Activated CD4-positive, alpha-beta T cell treated with anti-CD3 and anti-CD28 coated beads, Interleukin-2, amount 10 ng/mL, durations not matched to agents 7 days and 5 days (primary cell): ENCODE data around the gene ARHGAP33. TPM values are rescaled to one million over a fixed set of nuclear protein-coding genes. Genes with fewer than 3 reads are reported as not detected.
A peak's percentile ranks its signal among the peaks of the same experiment; 100 is the strongest.

Source experiments
- CTCF ChIA-PET: fragments of 350-600 bp; sonication (Branson Sonifier 250); formaldehyde crosslinking; loops from one replicate; lab custom pipeline; 2021; ENCODE audit warnings: antibody characterized with exemption; lab: Charles Lee
- POLR2A ChIA-PET: fragments of 350-600 bp; sonication (Branson Sonifier 250); formaldehyde crosslinking; loops from one replicate; lab custom pipeline; 2021; ENCODE audit warnings: antibody characterized with exemption; lab: Charles Lee
- DNase-seq: peaks from one replicate; pipeline ENCODE4 v3.0.0-alpha.2; 2020
- H3K27ac Mint-ChIP-seq: one replicate; pipeline ENCODE4 v1.8.0; 2021; ENCODE audit warnings: mild to moderate bottlenecking, moderate library complexity, mixed read lengths
- H3K27me3 Mint-ChIP-seq: one replicate; pipeline ENCODE4 v1.8.0; 2021; ENCODE audit warnings: mixed read lengths
- H3K36me3 Mint-ChIP-seq: one replicate; pipeline ENCODE4 v1.8.0; 2021; ENCODE audit warnings: low read depth, mixed read lengths
- H3K4me1 Mint-ChIP-seq: one replicate; pipeline ENCODE4 v1.8.0; 2021; ENCODE audit warnings: mixed read lengths
- H3K4me3 Mint-ChIP-seq: one replicate; pipeline ENCODE4 v1.8.0; 2021; ENCODE audit warnings: mild to moderate bottlenecking, moderate library complexity, mixed read lengths
- H3K9me3 Mint-ChIP-seq: one replicate; pipeline ENCODE4 v1.8.0; 2021; ENCODE audit warnings: mixed read lengths
- total RNA-seq, 2 experiments: library from RNA; stranded (reverse); gene quantifications; one replicate each; pipeline ENCODE4 v1.2.3, GENCODE V29; 2021

Gene ARHGAP33
- total RNA-seq, 2 experiments from 2014 or later = 91.3 to 101 TPM

DNA sequence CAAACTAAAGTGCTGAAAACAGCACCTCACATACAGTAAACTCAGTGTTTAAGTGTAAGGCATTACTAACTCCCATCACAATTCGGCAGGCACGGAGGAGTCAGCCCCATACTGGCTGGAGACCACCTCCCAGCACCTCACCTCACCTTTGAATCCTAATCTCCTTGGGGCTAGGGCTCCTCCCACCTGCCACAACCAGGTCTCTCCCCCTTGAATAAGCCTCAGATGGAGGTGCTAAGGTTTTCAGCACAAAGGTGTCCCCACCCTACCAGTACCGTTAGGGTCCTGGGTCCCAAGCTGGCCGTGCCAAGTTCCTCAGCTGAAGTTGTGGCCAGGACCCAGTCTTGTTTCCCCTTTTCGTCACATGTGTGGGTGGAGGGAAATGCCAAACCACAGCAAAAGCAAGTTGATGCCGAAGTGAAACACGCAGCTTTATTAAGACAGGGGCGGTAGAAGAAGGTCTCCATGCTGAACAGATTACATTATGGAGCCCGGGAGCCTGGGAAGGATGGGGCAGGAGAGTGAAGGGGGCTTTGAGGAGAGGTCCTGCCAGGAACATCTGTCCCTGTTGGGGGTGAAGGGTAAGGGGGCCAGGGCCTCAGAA lies 33.1 kb upstream of the ARHGAP33 start, which contains the start of gene IGFLR1:
Gene IGFLR1, minus strand, starts transcription at position 332 of the 604 bp plus-strand sequence. CDS start 1,272 bp downstream, outside the sequence.
- peaks cover 54% of the 10 kb centered on the region for H3K4me1 Mint-ChIP-seq
- peak; percentile 80 for DNase-seq
- H3K9me3 Mint-ChIP-seq = no peaks in the 10 kb centered on the region
- H3K27me3 Mint-ChIP-seq = no peaks in the 10 kb centered on the region
- H3K36me3 Mint-ChIP-seq = peaks cover 29% of the 10 kb centered on the region
- CTCF ChIA-PET = interaction anchor here (0.6 to 1.7 kb wide), 5 partner anchors 10 to 336 kb away, joined by 3 to 5 read pairs (median 5); no protein-coding TSS in a partner anchor
- H3K4me3 Mint-ChIP-seq = peak within 1 kb of the TSS; percentile 81
- H3K27ac Mint-ChIP-seq = peak within 1 kb of the TSS; percentile 99
- POLR2A ChIA-PET = no interaction called here

DNA sequence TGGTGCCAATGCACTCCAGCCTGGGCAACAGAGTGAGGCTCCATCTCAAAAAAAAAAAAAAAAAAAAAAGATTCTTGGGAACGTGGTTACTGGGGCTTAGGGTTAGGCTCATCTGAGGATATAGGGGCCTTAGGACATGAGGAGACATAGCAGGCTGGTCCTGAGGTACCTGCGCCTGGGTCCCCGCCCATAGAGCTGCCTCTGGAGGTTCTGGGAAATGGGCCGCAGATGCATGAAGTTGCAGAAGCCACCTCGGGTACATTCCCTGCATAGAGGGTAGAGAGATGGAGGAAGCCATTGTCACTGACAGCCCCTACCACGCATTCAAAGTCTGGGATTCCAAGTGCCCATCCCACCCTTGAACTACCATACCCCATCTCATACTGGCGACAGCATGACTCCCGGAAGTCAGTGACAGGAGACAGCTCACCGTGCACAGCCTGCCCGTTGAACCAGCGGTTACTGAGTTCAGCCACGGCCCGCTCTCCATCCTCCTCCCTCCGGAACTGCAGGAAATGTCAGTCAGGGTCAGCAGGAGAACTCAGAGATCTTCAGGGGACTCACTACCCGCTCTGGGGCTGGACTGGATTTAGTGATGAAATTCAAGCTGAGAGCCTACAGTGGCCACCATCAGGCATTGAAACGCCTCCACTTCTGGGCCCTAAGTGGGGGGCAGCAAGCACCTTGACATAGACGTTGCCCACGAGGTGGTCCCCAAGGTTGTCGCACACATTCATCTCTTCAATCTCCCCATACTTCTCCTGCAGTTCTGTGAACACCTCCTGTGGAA lies 31.5 kb upstream of the ARHGAP33 start:
- Mint-ChIP-seq H3K9me3 (no peaks in the 10 kb centered on the region), H3K4me1 (peaks cover 61% of the 10 kb centered on the region), H3K36me3 (peaks cover 22% of the 10 kb centered on the region), H3K27ac (peak overlapping the region; percentile 99), H3K4me3 (peak overlapping the region; percentile 95), H3K27me3 (no peaks in the 10 kb centered on the region)
- no peak for DNase-seq
- POLR2A ChIA-PET = interaction anchor here (1.0 kb wide), 1 partner anchor 47 kb away, joined by 5 read pairs; no protein-coding TSS in a partner anchor
- CTCF ChIA-PET = interaction anchor here (0.7 to 1.7 kb wide), 5 partner anchors 8 to 51 kb away, joined by 3 to 6 read pairs (median 4); no protein-coding TSS in a partner anchor

DNA sequence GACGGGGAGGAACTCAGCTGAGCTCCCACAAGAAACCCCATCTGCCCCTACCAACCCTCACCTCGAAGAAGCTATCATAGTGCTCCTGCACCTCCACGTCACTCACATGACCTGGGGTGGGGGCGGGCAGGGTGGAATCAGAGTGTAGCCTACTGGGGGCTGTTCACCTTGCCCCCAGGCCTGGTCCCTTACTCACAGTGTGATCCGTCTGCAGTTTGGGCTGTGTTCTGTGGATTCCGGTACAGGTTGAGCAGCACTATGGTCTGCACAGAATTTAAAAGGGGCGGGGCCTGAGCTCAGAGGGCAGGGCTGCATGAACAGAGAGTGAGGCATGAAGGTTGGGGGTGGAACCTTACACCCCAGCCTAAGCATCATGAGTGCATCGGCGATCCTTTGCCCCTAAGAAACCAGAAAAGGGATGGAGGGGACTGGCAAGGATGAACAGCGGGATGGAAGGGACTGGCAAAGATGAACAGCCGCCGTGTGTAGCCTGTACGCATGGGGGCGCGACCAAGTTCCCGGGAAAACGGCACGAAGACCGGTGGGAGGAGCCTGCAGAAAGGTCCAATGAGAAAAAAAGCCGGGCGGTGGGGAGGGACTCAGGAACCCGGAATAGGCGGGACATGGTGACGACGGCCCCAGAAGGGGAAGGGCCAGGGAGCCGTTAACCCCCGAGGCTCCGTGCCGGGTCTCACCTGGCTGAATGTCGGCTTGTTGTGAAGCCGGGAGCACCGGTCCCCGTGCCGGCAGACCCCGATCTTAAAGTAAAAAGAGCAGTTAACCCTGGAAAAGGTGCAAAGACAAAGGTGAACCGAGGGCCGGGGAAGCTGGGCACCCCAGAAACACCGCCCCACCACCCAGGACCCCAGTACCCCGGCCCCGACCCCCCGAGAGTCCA lies 30.7 kb upstream of the ARHGAP33 start:
- DNase-seq = peak; percentile 96
- peak overlapping the region; percentile 99 for H3K27ac Mint-ChIP-seq
- CTCF ChIA-PET = interaction anchor here (0.9 to 1.7 kb wide), 6 partner anchors 7 to 52 kb away, joined by 3 to 6 read pairs (median 4); no protein-coding TSS in a partner anchor
- peak overlapping the region; percentile 95 for H3K4me3 Mint-ChIP-seq
- POLR2A ChIA-PET = interaction anchor here (0.6 to 1.0 kb wide), 2 partner anchors 48 to 192 kb away, joined by 5 read pairs; no protein-coding TSS in a partner anchor
- no peaks in the 10 kb centered on the region for H3K27me3 Mint-ChIP-seq
- H3K36me3 Mint-ChIP-seq = peaks cover 21% of the 10 kb centered on the region
- no peaks in the 10 kb centered on the region for H3K9me3 Mint-ChIP-seq
- H3K4me1 Mint-ChIP-seq = peaks cover 60% of the 10 kb centered on the region

DNA sequence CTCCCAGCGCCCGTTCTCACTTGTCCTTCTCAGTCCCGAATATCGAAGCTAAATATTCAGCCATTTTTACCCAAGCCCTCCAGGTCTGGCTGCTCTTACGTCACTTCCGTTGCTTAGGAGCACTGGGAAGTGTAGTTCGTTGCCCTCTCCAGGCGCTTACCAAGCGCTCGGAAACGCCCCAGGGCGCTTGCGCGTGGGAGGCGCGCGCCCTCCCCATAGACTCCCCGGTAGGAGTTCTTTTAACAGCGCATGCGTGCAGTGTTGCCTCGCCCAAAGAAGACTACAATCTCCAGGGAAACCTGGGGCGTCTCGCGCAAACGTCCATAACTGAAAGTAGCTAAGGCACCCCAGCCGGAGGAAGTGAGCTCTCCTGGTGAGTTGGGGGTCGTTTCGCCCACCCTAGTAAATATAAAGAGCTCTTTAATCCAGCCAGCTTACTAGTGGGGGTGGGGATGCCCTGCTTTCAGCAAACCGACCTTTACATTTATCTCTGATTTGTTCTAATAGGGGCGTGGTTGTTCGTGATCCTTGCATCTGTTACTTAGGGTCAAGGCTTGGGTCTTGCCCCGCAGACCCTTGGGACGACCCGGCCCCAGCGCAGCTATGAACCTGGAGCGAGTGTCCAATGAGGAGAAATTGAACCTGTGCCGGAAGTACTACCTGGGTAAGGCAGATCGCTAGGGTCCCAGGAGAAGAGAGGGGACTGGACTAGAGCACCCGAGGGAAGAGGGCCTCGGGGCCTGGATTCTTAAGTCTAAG lies 29.9 kb upstream of the ARHGAP33 start, which contains the start of the genes PSENEN and U2AF1L4:
Gene PSENEN, plus strand, starts transcription at position 324 of the 759 bp plus-strand sequence. Its CDS starts 280 bp downstream, at position 604.
Gene U2AF1L4, minus strand, starts transcription at position 91 of the 759 bp plus-strand sequence. Its CDS starts 27 bp downstream, at position 64.
- DNase-seq = peak; percentile 98
- ChIA-PET POLR2A (interaction anchor here (0.6 kb wide), 1 partner anchor 192 kb away, joined by 5 read pairs; no protein-coding TSS in a partner anchor), CTCF (interaction anchor here (0.9 to 1.7 kb wide), 4 partner anchors 8 to 32 kb away, joined by 3 to 6 read pairs (median 4); no protein-coding TSS in a partner anchor)
- H3K27ac Mint-ChIP-seq = peak within 1 kb of the TSS; percentile 99
- no peaks in the 10 kb centered on the region for H3K27me3 Mint-ChIP-seq
- H3K9me3 Mint-ChIP-seq = no peaks in the 10 kb centered on the region
- peaks cover 66% of the 10 kb centered on the region for H3K4me1 Mint-ChIP-seq
- H3K36me3 Mint-ChIP-seq = peaks cover 21% of the 10 kb centered on the region
- peak within 1 kb of the TSS; percentile 95 for H3K4me3 Mint-ChIP-seq

DNA sequence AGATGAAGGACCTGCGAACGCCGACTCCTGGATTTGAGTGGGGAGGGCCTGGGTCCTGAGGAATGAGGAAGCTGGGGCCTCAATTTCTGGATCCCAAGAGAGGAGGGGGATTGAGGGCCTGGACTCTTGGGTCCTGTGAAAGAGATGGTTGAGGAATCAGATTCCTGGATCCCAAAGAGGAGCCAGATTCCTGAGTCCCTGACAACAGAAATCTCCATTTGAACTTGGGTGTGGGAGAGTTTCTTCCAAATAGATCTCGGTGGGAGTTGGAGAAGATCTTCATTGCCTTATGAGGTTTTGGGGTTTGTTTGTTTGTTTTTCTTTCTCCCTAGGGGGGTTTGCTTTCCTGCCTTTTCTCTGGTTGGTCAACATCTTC lies 29.3 kb upstream of the ARHGAP33 start:
- Mint-ChIP-seq H3K36me3 (peaks cover 21% of the 10 kb centered on the region), H3K9me3 (no peaks in the 10 kb centered on the region), H3K27me3 (no peaks in the 10 kb centered on the region), H3K27ac (peak overlapping the region; percentile 99), H3K4me1 (peaks cover 63% of the 10 kb centered on the region), H3K4me3 (peak overlapping the region; percentile 95)
- ChIA-PET POLR2A (no interaction called here), CTCF (no interaction called here)
- DNase-seq = no peak

DNA sequence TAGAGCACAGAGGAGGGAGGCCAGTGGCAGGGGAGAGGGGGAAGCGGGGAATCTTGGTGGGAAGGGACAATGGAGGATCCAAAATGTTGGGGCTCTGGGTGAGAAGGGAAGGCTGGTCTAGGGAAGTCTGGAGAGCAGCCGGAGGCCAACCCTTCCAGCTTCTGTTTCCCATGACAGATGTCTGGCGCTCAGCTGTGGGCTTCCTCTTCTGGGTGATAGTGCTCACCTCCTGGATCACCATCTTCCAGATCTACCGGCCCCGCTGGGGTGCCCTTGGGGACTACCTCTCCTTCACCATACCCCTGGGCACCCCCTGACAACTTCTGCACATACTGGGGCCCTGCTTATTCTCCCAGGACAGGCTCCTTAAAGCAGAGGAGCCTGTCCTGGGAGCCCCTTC lies 28.8 kb upstream of the ARHGAP33 start:
- Mint-ChIP-seq H3K9me3 (no peaks in the 10 kb centered on the region), H3K4me1 (peaks cover 63% of the 10 kb centered on the region), H3K27ac (peak overlapping the region; percentile 99), H3K27me3 (no peaks in the 10 kb centered on the region), H3K36me3 (peaks cover 21% of the 10 kb centered on the region), H3K4me3 (peak overlapping the region; percentile 95)
- CTCF ChIA-PET = no interaction called here
- DNase-seq = no peak
- POLR2A ChIA-PET = no interaction called here

DNA sequence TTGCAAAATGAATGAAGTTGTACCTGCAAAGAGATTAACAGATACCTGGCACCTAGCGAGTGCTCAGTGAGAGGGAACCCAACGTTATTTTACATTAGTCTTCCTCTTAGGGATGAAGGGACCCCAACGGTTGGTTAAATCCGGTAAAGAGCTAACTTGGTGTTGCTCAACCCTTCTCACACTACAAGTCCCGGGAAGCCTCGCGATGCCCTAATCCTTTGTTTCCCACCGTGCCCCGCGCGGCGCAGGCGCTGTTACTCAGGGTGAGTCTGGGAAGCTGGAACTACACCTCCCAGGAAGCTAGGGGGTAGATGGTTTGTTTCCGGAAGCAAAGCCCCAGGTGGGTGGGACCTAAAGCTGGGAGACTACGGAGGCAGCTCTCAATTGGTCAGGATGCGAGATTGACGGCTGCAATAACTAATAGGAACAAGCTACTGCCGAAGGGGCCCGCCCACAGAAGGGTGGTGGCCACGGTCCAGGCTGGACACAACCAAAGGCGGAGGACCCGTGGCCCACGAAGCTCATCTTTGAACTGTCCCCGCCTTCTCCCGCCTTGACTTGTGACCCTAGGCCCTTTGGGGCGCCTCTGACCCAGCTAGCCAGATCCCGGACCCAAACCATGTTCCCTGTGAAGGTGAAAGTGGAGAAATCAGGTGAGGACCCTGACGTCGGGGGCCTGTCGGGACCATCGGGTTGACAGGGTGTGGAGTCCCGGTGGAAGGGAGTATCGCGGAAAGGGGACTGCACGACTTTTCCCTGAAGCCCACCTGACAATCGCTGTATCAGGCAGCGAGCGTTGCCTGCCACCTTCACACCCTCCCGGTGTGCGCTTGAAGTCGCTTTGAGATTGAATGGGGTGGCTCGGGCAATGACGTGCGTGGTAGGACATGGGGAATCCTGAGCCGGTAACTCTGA lies 27.0 kb upstream of the ARHGAP33 start, which contains the start of gene LIN37:
Gene LIN37, plus strand, starts transcription at position 471 of the 915 bp plus-strand sequence. Its CDS starts 149 bp downstream, at position 620.
- peaks cover 16% of the 10 kb centered on the region for H3K36me3 Mint-ChIP-seq
- H3K4me3 Mint-ChIP-seq = peak within 1 kb of the TSS; percentile 99
- no peaks in the 10 kb centered on the region for H3K27me3 Mint-ChIP-seq
- peak within 1 kb of the TSS; percentile 96 for H3K27ac Mint-ChIP-seq
- peaks cover 49% of the 10 kb centered on the region for H3K4me1 Mint-ChIP-seq
- ChIA-PET POLR2A (interaction anchor here (0.6 to 0.7 kb wide), 2 partner anchors 10 to 33 kb away, joined by 3 read pairs; no protein-coding TSS in a partner anchor), CTCF (interaction anchor here (0.8 to 1.6 kb wide), 11 partner anchors 9 to 199 kb away, joined by 3 to 7 read pairs (median 4); no protein-coding TSS in a partner anchor)
- peak; percentile 100 for DNase-seq
- H3K9me3 Mint-ChIP-seq = no peaks in the 10 kb centered on the region

DNA sequence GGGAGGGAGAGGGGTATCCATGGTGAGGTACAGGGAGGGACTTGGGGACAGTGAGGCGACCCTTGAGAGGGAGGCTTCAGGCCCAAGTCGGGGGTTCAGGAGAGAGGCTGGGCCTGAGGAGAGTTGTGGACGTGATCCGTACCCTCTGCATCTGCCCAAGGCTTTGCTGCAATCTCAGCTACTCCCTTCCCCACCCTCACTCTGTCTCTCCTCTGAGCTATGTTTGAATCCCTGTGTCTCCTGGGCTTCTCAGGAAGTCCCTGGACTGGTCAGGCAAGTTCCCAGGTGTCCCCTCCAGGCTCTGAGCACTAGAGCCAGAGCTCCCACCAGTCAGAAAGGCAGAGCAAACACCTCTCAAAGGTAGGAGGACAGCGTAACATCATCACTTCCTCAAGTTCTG lies 25.2 kb upstream of the ARHGAP33 start:
- CTCF ChIA-PET = interaction anchor here (0.9 to 1.2 kb wide), 4 partner anchors 10 to 181 kb away, joined by 3 read pairs; no protein-coding TSS in a partner anchor
- no peak for DNase-seq
- Mint-ChIP-seq H3K9me3 (no peaks in the 10 kb centered on the region), H3K27me3 (no peaks in the 10 kb centered on the region), H3K4me3 (peak overlapping the region; percentile 48), H3K4me1 (peaks cover 44% of the 10 kb centered on the region), H3K27ac (peak overlapping the region; percentile 41), H3K36me3 (peaks cover 17% of the 10 kb centered on the region)
- POLR2A ChIA-PET = no interaction called here

DNA sequence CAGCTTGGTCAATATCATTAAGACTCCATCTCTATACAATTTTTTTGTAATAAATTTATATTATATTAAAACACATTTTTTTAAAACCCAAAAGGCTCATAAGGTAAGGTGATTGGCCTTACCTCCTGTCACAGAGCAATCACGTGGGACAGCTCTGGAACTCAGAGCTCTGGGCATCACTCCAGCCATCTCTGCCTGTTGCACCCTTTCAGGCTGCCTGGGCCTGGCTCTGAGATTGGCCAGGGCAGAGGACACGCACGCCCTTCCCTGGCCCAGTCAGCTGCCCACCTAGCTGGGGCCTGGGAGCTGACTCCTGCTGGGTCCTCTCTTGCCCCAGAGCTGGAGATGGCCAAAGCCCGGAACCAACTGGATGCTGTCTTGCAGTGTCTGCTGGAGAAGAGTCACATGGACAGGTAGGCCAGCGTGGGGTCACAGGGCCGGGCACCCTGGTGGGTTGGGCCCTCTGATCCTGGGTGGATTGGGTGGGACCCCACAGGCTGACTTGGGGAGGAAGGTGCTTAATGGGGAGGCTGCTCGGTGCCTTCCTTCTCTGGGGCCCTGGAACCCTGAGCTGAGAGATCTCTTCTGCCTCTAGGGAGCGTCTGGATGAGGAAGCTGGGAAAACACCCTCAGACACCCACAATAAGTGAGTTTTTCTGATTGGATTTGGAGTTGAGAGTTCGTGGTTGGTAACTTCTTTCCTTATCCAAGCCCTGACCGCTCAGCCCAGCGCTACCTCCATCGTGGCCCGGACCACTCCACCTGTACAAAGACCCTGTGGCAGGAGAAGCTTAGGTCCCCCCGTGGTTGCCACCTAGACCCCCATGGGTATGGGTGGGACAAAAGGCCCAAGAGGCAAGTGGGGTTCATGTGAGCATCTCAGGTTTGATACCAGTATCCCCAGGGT lies 23.3 kb upstream of the ARHGAP33 start:
- peaks cover 19% of the 10 kb centered on the region for H3K36me3 Mint-ChIP-seq
- CTCF ChIA-PET = interaction anchor here (1.3 to 1.5 kb wide), 2 partner anchors 9 to 12 kb away, joined by 3 to 5 read pairs; partner anchors contain the start of gene IGFLR1
- H3K27ac Mint-ChIP-seq = no peak overlapping the region
- no peak overlapping the region for H3K4me3 Mint-ChIP-seq
- no peaks in the 10 kb centered on the region for H3K27me3 Mint-ChIP-seq
- peaks cover 41% of the 10 kb centered on the region for H3K4me1 Mint-ChIP-seq
- POLR2A ChIA-PET = no interaction called here
- no peaks in the 10 kb centered on the region for H3K9me3 Mint-ChIP-seq
- no peak for DNase-seq
